ENCODE measurements around the gene SCN1B. TPM values are rescaled to one million over a fixed set of nuclear protein-coding genes. Genes with fewer than 3 reads are reported as not detected.

The SCN1B gene
- total and polyA plus RNA-seq, 2 of the 13 experiments (the other 11 are each of a cell fraction or from before 2014, with no cell fraction given), result 2.7 to 20.1 TPM

DNA sequence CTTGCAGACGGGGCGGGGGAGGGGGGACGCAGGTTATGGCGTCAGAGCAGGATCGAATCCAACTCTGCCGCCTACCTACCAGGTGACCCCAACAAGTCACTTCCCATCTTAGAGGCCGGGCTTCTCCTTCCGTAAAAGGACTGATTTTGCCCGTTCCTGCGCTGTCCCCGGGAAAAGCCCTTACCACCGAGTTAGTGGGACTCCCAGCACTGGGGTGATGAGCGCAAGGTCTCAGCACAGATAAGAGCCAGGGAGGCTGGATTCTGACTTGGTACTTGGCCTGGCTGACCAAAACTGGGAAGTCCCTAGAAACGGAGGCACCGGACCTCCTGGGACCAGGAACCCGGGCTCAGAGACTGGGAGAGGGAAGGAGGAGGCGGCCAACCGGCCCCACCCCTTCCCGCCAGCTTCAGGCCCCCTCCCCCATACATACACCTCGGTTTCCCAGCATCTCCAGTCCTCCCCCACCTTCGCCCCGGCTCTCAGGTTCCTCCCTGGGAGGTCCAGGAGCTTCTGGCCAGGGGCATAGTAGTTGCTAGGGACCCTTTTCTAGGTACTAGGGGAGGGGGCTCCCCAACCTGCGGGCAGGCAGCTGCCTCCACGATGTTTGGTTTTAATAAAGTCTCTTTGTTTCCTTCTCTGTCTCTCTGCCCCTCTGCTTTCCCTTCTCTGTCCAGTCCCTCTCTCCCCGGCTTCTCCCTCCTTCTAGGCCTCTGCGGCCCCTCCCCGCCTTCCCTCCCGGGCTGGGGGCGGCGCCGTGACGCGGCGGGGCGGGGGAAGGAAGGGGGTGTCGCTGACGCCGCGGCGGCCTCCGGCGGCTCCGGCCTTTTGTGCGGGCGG, 30.6 kb upstream of the SCN1B start, which contains the start of gene GRAMD1A (continued):
- TF ChIP-seq NR2F1 (CRISPR knock-in tag; IDR thresholded peaks at IDR 0.05) (no peak), HCFC1 (IDR thresholded peaks at IDR 0.05; ENCODE audit: low read depth, low read length) (no peak), PRPF4 (IDR thresholded peaks at IDR 0.05; ENCODE audit: low read depth, low read length, poor library complexity, severe bottlenecking) (no peak), ZNF747 (CRISPR knock-in tag; IDR thresholded peaks at IDR 0.05; ENCODE audit: borderline replicate concordance) (peak; percentile 53; the same call in 1 of the 2 replicates), SOX5 (CRISPR knock-in tag; IDR thresholded peaks at IDR 0.05; ENCODE audit: borderline replicate concordance) (no peak), NRL (CRISPR knock-in tag; IDR thresholded peaks at IDR 0.05; ENCODE audit: borderline replicate concordance) (no peak), ZNF441 (CRISPR knock-in tag; IDR thresholded peaks at IDR 0.05; ENCODE audit: borderline replicate concordance) (peak; percentile 32; the same call in 1 of the 2 replicates), RNF2 (conservative IDR thresholded peaks at IDR 0.05; ENCODE audit: low read depth) (no peak), TOPORS (CRISPR knock-in tag; IDR thresholded peaks at IDR 0.05) (no peak), MYNN (CRISPR knock-in tag; IDR thresholded peaks at IDR 0.05; ENCODE audit: low read depth) (no peak), ZSCAN20 (CRISPR knock-in tag; IDR thresholded peaks at IDR 0.05; ENCODE audit: borderline replicate concordance) (0 out of 2 replicates have a peak, but pooled peaks have one; percentile 49), HDAC2 (CRISPR knock-in tag; IDR thresholded peaks at IDR 0.05) (peak; percentile 11; the same call in 1 of the 2 replicates), E2F1 (CRISPR knock-in tag; IDR thresholded peaks at IDR 0.05) (no peak), SP140L (CRISPR knock-in tag; IDR thresholded peaks at IDR 0.05; ENCODE audit: borderline replicate concordance) (no peak), HMG20A (CRISPR knock-in tag; IDR thresholded peaks at IDR 0.05; ENCODE audit: borderline replicate concordance) (no peak), MED1 (CRISPR knock-in tag; IDR thresholded peaks at IDR 0.05) (peak; percentile 59), ZNF552 (CRISPR knock-in tag; IDR thresholded peaks at IDR 0.05; ENCODE audit: borderline replicate concordance) (no peak), NONO (IDR thresholded peaks at IDR 0.05) (no peak), NONO (CRISPR knock-in tag; conservative IDR thresholded peaks at IDR 0.05) (0 out of 2 replicates have a peak, but pooled peaks have one; percentile 22), ZSCAN30 (CRISPR knock-in tag; IDR thresholded peaks at IDR 0.05) (no peak)
- TF ChIP-seq, protein P1, sequence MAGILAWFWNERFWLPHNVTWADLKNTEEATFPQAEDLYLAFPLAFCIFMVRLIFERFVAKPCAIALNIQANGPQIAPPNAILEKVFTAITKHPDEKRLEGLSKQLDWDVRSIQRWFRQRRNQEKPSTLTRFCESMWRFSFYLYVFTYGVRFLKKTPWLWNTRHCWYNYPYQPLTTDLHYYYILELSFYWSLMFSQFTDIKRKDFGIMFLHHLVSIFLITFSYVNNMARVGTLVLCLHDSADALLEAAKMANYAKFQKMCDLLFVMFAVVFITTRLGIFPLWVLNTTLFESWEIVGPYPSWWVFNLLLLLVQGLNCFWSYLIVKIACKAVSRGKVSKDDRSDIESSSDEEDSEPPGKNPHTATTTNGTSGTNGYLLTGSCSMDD (CRISPR knock-in tag; IDR thresholded peaks at IDR 0.05), result no peak
- TF ChIP-seq, protein P2, sequence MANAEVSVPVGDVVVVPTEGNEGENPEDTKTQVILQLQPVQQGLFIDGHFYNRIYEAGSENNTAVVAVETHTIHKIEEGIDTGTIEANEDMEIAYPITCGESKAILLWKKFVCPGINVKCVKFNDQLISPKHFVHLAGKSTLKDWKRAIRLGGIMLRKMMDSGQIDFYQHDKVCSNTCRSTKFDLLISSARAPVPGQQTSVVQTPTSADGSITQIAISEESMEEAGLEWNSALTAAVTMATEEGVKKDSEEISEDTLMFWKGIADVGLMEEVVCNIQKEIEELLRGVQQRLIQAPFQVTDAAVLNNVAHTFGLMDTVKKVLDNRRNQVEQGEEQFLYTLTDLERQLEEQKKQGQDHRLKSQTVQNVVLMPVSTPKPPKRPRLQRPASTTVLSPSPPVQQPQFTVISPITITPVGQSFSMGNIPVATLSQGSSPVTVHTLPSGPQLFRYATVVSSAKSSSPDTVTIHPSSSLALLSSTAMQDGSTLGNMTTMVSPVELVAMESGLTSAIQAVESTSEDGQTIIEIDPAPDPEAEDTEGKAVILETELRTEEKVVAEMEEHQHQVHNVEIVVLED (CRISPR knock-in tag; IDR thresholded peaks at IDR 0.05; ENCODE audit: borderline replicate concordance), result no peak
- TF ChIP-seq, protein P3, sequence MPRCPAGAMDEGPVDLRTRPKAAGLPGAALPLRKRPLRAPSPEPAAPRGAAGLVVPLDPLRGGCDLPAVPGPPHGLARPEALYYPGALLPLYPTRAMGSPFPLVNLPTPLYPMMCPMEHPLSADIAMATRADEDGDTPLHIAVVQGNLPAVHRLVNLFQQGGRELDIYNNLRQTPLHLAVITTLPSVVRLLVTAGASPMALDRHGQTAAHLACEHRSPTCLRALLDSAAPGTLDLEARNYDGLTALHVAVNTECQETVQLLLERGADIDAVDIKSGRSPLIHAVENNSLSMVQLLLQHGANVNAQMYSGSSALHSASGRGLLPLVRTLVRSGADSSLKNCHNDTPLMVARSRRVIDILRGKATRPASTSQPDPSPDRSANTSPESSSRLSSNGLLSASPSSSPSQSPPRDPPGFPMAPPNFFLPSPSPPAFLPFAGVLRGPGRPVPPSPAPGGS (CRISPR knock-in tag; IDR thresholded peaks at IDR 0.05), result no peak
- TF ChIP-seq, protein P4, sequence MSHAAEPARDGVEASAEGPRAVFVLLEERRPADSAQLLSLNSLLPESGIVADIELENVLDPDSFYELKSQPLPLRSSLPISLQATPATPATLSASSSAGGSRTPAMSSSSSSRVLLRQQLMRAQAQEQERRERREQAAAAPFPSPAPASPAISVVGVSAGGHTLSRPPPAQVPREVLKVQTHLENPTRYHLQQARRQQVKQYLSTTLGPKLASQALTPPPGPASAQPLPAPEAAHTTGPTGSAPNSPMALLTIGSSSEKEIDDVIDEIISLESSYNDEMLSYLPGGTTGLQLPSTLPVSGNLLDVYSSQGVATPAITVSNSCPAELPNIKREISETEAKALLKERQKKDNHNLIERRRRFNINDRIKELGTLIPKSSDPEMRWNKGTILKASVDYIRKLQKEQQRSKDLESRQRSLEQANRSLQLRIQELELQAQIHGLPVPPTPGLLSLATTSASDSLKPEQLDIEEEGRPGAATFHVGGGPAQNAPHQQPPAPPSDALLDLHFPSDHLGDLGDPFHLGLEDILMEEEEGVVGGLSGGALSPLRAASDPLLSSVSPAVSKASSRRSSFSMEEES (CRISPR knock-in tag; IDR thresholded peaks at IDR 0.05), result peak; percentile 72
